ENCODE measurements around the gene NFKBIE. TPM values are rescaled to one million over a fixed set of nuclear protein-coding genes. Genes with fewer than 3 reads are reported as not detected.
A peak's percentile ranks its signal among the peaks of the same experiment; 100 is the strongest.

Gene NFKBIE
- total RNA-seq, 1 experiment from 2014 or later, result 9.7 TPM

DNA sequence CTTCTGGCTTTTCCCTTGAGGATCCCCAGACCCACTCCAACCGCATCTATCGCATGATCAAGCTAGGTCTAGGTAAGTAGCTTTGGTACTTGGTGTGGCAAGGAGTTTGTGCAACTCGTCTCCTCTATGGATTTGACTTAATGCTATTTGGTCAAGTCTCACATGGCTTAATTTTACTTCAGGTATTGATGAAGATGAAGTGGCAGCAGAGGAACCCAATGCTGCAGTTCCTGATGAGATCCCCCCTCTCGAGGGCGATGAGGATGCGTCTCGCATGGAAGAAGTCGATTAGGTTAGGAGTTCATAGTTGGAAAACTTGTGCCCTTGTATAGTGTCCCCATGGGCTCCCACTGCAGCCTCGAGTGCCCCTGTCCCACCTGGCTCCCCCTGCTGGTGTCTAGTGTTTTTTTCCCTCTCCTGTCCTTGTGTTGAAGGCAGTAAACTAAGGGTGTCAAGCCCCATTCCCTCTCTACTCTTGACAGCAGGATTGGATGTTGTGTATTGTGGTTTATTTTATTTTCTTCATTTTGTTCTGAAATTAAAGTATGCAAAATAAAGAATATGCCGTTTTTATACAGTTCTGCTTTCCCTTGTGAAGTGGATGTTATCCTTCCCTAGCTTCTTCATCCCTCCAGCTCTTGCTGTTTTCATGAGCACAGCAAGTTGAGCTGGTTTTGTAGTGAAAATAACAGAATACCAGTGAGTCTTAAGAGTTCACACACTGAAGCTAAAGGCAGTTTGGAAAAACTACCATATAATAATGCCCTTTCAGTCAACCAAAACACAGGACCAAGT lies 11.8 kb downstream of the NFKBIE start:
- H4K20me1 ChIP-seq (ENCODE audit: control insufficient read depth, insufficient read depth, insufficient read length), result no peaks in the 10 kb centered on the region
- H3K4ac ChIP-seq (ENCODE audit: low read depth, low read length), result no peak overlapping the region
- peak overlapping the region; percentile 5 to 63; a peak in 3 of 5 replicates for H3K4me3 Mint-ChIP-seq
- peak; percentile 73 for TF ChIP-seq CTCF (conservative IDR thresholded peaks at IDR 0.05)
- H3K4me1 ChIP-seq (ENCODE audit: insufficient read depth, low read length), result peaks cover 5% of the 10 kb centered on the region; the same call in 1 of the 2 replicates
- peak; percentile 75 for DNase-seq
- H3K23me2 ChIP-seq (ENCODE audit: insufficient read length, low read depth, low read length, poor library complexity, severe bottlenecking), result peaks cover 8% of the 10 kb centered on the region
- H3K9me3 Mint-ChIP-seq, result no peaks in the 10 kb centered on the region
- H3K27ac ChIP-seq (ENCODE audit: insufficient read length, low read depth, low read length), result no peak overlapping the region
- peaks cover 11% of the 10 kb centered on the region; the same call in 1 of the 2 replicates for H3K79me2 ChIP-seq (ENCODE audit: insufficient read depth, low read length)
- H4K8ac ChIP-seq (replicated peaks; ENCODE audit: insufficient read length, low read depth, low read length), result no peak overlapping the region
- no peak overlapping the region for H3K4me2 ChIP-seq (ENCODE audit: insufficient read depth, insufficient read length, low read length)
- no peak overlapping the region for H2AK5ac ChIP-seq (ENCODE audit: insufficient read length, low read length)
- H3K79me1 ChIP-seq (ENCODE audit: insufficient read depth, low read depth, low read length, poor library complexity, severe bottlenecking), result no peaks in the 10 kb centered on the region
- no peak overlapping the region for H3K23ac ChIP-seq (ENCODE audit: insufficient read length, low read depth, low read length)
- no peak overlapping the region for H3T11ph ChIP-seq (ENCODE audit: low read length)
- no peak overlapping the region for H2BK5ac ChIP-seq (ENCODE audit: insufficient read length, low read length)
- H3K18ac ChIP-seq (ENCODE audit: insufficient read length, low read depth, low read length), result no peak overlapping the region
- no peaks in the 10 kb centered on the region for H3K9me3 ChIP-seq (ENCODE audit: control insufficient read depth, low read depth, low read length)
- H2BK20ac ChIP-seq (ENCODE audit: low read depth, low read length, poor library complexity, severe bottlenecking), result no peak overlapping the region
- no peak overlapping the region for H2AFZ ChIP-seq (ENCODE audit: low read length)
- WGBS (ENCODE audit: extremely low coverage, insufficient read length, low lambda C conversion rate), result no CpG with 5 or more reads among the region's 10 CpGs
- no peak overlapping the region for H3K56ac ChIP-seq (ENCODE audit: insufficient read length, low read depth, low read length)
- no peak overlapping the region for H3K14ac ChIP-seq (ENCODE audit: insufficient read depth, low read length)
- H3K27ac Mint-ChIP-seq, result peak overlapping the region; percentile 24 to 92 (median 77); a peak in 3 of 7 replicates
- no peak overlapping the region for H2BK15ac ChIP-seq (ENCODE audit: low read depth, low read length)
- peaks cover 11% of the 10 kb centered on the region for H3K27me3 Mint-ChIP-seq (ENCODE audit: low read depth)
- H3K27me3 ChIP-seq (ENCODE audit: insufficient read depth, low read length), result no peaks in the 10 kb centered on the region
- no peak overlapping the region for H4K91ac ChIP-seq (ENCODE audit: insufficient read length, low read depth, low read length)
- no peak overlapping the region for H4K5ac ChIP-seq (ENCODE audit: insufficient read length, low read depth, low read length)
- H2BK12ac ChIP-seq (ENCODE audit: insufficient read length, low read depth, low read length), result no peak overlapping the region
- H3K36me3 Mint-ChIP-seq (ENCODE audit: insufficient read depth in 1 of 3, low read depth in 3 of 3), result peaks cover 56 to 81% (median 74%) of the 10 kb centered on the region in 3 experiments
- H2BK120ac ChIP-seq (ENCODE audit: low read depth, low read length, poor library complexity, severe bottlenecking), result no peak overlapping the region
- peaks cover 58 to 63% of the 10 kb centered on the region in 2 experiments for H3K4me1 Mint-ChIP-seq
- no peak overlapping the region for H3K9ac ChIP-seq (ENCODE audit: extremely low read depth, insufficient read length, low read length)

Data from H9 (cell line).